Testis (tissue), 5 donors: Measurements from ENCODE around the gene IL13RA1. TPM values are rescaled to one million over a fixed set of nuclear protein-coding genes. Genes with fewer than 3 reads are reported as not detected.

Experiments used
- DNase-seq: peaks from one replicate; pipeline ENCODE4 v3.0.0-alpha.2; 2019
- H3K27ac ChIP-seq, 2 donors: fragments of 200-600 bp; sonication (generic); one replicate each; pipeline ENCODE4 v1.5.1; 2019
- H3K27me3 ChIP-seq: fragments of 200-600 bp; sonication (generic); one replicate; pipeline ENCODE4 v1.5.1; 2019
- H3K36me3 ChIP-seq: fragments of 200-600 bp; sonication (generic); one replicate; pipeline ENCODE4 v1.5.1; 2017; ENCODE audit warnings: low read depth; ENCODE audit errors: missing control alignments
- H3K4me1 ChIP-seq: fragments of 200-600 bp; sonication (generic); one replicate; pipeline ENCODE4 v1.5.1; 2019
- H3K4me3 ChIP-seq, 2 donors: fragments of 200-600 bp; sonication (generic); one replicate each; pipeline ENCODE4 v1.5.1; 2017 to 2019
- H3K9me3 ChIP-seq: fragments of 200-600 bp; sonication (generic); one replicate; pipeline ENCODE4 v1.5.1; 2017
- CTCF ChIP-seq, 3 experiments: fragments of 450-650 bp in 2 of 3; fragments of 200-600 bp in 1 of 3; sonication (generic) in 1 of 3; IDR thresholded peaks; one replicate each; pipeline ENCODE4 v1.5.1; 2016 to 2019; ENCODE audit warnings: antibody characterized with exemption in 3 of 3, mild to moderate bottlenecking in 2 of 3, moderate library complexity in 1 of 3
- POLR2A ChIP-seq: fragments of 450-650 bp; IDR thresholded peaks from one replicate; pipeline ENCODE4 v1.6.1; 2017; ENCODE audit warnings: antibody characterized with exemption, mild to moderate bottlenecking, moderate library complexity
- WGBS, 2 donors: methylation state at CpG; one replicate each; pipeline ENCODE4 v1.1.5; 2018; 5-methylcytosine and 5-hydroxymethylcytosine counted together
- intact Hi-C: fragments of 100-400 bp; cut with DNase I; formaldehyde crosslinking; loops from one replicate; pipeline ENCODE4 v1.15.1; 2023; ENCODE audit warnings: low total_unique reads
- long read RNA-seq, 2 donors: transcript quantifications; one replicate each; lab custom pipeline, GENCODE V29; 2026
- polyA plus RNA-seq: library from polyadenylated mRNA; stranded (reverse); fragments of 350-450 nt; fragmentation: Illumina TruSeq; extraction: RNeasy Lipid Tissue Mini Kit (QIAGEN cat#74804); gene quantifications from one replicate; pipeline ENCODE4 v1.2.3, GENCODE V29; 2014; ENCODE audit warnings: low read depth, low replicate concordance; ENCODE audit not compliant: insufficient read depth
- total RNA-seq, 2 donors: library from RNA; depleted of rRNA; stranded (reverse); fragments of >200 nt; gene quantifications; one replicate each; pipeline ENCODE4 v1.2.3, GENCODE V29; 2016

Gene IL13RA1
- total RNA-seq (10 to 100 TPM; 28.8 to 30.7 TPM), polyA plus RNA-seq (37.4 TPM)
- long read RNA-seq, donor 1, full-length matches to known transcripts = 6 of 6 reads
- long read RNA-seq, donor 1, partial matches to known transcripts = 0 of 6 reads
- long read RNA-seq, donor 1, other reads (novel, unspliced or antisense) = 0 of 6 reads
- long read RNA-seq, donor 2, full-length matches to known transcripts = 5 of 5 reads
- long read RNA-seq, donor 2, partial matches to known transcripts = 0 of 5 reads
- long read RNA-seq, donor 2, other reads (novel, unspliced or antisense) = 0 of 5 reads

GRCh38 chrX:118726887-118727685, at the start of gene IL13RA1:
Gene IL13RA1 (plus strand): TSS chrX:118727606. CDS start chrX:118727639, 33 bp downstream.
- Histone ChIP-seq H3K4me1 (no peaks in the 10 kb centered on the region), H3K36me3 (no peaks in the 10 kb centered on the region), H3K27me3 (no peaks in the 10 kb centered on the region), H3K9me3 (no peaks in the 10 kb centered on the region), H3K27ac (peak within 1 kb of the TSS; percentile 82 to 88), H3K4me3 (peak within 1 kb of the TSS; percentile 64 to 75)
- intact Hi-C loops = no loop called here
- DNase-seq = peak; percentile 73
- TF ChIP-seq POLR2A (no peak), CTCF (IDR thresholded peaks at IDR 0.05) (no peak)
- 1 to 5% methylated on average over 5 to 13 of the region's 56 CpGs for WGBS, 2 donors

GRCh38 chrX:118679290-118679689, 48.1 kb upstream of the IL13RA1 start:
- no peaks in the 10 kb centered on the region for H3K27me3 ChIP-seq
- TF ChIP-seq CTCF (IDR thresholded peaks at IDR 0.05) (no peak), POLR2A (no peak)
- H3K36me3 ChIP-seq = no peaks in the 10 kb centered on the region
- 93 to 100% methylated on average over 1 of the region's 1 CpG for WGBS, 2 donors
- H3K9me3 ChIP-seq = no peaks in the 10 kb centered on the region
- no peak for DNase-seq
- no peak overlapping the region for H3K27ac ChIP-seq
- no peaks in the 10 kb centered on the region for H3K4me1 ChIP-seq
- intact Hi-C loops = no loop called here
- no peak overlapping the region for H3K4me3 ChIP-seq

GRCh38 chrX:118682258-118683014, 45.0 kb upstream of the IL13RA1 start:
- TF ChIP-seq CTCF (IDR thresholded peaks at IDR 0.05) (no peak), POLR2A (no peak)
- intact Hi-C loops = no loop called here
- 74 to 95% methylated on average over 2 of the region's 2 CpGs for WGBS, 2 donors
- H3K27ac ChIP-seq = no peak overlapping the region
- H3K9me3 ChIP-seq = no peaks in the 10 kb centered on the region
- H3K36me3 ChIP-seq = no peaks in the 10 kb centered on the region
- no peak overlapping the region for H3K4me3 ChIP-seq
- DNase-seq = no peak
- H3K27me3 ChIP-seq = no peaks in the 10 kb centered on the region
- H3K4me1 ChIP-seq = no peaks in the 10 kb centered on the region

GRCh38 chrX:118685393-118685792, 42.0 kb upstream of the IL13RA1 start:
- H3K4me3 ChIP-seq = no peak overlapping the region
- no peaks in the 10 kb centered on the region for H3K4me1 ChIP-seq
- H3K27ac ChIP-seq = no peak overlapping the region
- TF ChIP-seq POLR2A (no peak), CTCF (IDR thresholded peaks at IDR 0.05) (no peak)
- H3K27me3 ChIP-seq = no peaks in the 10 kb centered on the region
- WGBS, 2 donors = 92 to 94% methylated on average over 3 of the region's 3 CpGs
- no peak for DNase-seq
- intact Hi-C loops = no loop called here
- no peaks in the 10 kb centered on the region for H3K36me3 ChIP-seq
- no peaks in the 10 kb centered on the region for H3K9me3 ChIP-seq
